DMS153 treated with DMSO at 0.1 percent for 48 hours (cell line): ENCODE measurements around the gene FBXO4.
A peak's percentile ranks its signal among the peaks of the same experiment; 100 is the strongest.
"Not testable (repeated sequence)": the region's sequence is repeated elsewhere in the genome, so short reads cannot be mapped to it uniquely, and the experiment has no call there.

ENCODE experiments used
- DNase-seq: peaks from one replicate; lab custom pipeline; 2025; ENCODE audit not compliant: unreplicated experiment; lab: John Stamatoyannopoulos, UW

Gene FBXO4

DNA sequence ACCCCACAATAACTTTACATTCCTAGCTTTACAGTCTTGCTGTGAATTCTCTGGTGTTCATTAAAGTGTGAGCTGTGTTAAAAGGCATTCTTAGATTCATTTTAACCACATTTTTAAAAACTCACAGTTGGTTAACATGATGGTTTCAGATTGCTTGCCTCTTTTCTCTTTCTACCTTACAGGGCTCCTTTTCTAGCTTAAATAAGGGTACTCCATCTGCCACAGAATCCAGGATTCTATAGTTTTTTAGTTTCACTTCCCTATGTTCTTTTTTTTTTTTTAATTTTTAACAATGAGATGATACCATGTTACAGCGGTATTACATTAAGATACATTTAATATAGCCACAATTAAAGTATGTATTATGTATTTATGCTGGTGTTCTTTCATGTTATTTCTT lies 3.9 kb upstream of the FBXO4 start:
- no peak for DNase-seq

DNA sequence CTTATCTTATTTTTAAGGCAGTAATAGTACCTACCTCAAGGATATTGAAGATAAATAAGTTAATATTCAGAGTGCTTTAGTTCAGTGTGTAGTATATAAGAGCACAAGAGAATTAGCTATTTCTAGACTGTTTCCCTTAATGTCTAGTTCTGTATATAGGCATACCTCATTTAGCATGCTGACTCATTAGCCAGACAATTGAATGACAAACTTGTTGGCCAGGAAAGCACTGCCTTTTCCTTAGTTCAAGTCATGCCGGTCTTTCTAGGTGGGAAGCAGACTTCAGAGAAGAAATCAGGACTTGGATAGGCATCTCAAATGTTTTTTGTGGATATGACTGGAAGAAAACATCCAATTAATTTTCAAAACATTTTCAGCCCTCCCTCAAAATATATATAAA lies 3.2 kb upstream of the FBXO4 start:
- no peak for DNase-seq

DNA sequence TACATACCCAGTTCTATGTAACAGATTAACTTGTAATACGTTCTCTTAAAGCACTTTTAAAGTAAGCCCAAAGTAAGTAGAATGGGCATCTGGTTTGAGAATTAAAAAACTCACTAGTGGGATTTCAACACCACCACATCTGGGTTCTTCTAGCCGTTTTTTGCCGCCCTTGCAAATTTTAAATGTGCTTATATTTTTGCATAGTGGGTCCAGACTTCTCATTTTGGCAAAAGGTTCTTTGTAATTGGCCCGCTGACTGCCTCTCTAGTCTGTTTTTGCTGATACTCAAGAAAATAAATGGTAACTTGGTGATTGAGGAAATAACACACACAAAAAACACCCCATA lies 582 bp upstream of the FBXO4 start:
- DNase-seq, result no peak

DNA sequence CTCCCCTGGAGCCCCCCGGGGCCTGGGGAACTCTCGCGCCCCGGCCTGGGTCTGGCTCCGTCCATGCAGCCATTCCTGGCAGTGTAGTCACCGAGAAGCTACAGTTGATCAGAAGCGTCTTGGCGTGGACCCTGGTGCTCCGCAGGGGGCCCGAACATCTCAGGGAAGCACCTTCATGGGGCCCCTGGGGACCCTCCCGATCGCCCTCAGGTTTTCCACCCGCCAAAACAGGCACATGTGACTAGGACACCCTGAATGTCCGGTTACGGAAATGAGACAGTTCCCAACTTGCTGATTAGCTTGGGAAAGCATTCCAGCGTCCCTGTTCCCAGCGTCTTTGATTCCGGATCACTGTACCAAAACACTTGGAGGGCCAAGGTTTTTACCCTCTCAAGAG lies 472 bp downstream of the FBXO4 start:
- DNase-seq, result peak; percentile 8

DNA sequence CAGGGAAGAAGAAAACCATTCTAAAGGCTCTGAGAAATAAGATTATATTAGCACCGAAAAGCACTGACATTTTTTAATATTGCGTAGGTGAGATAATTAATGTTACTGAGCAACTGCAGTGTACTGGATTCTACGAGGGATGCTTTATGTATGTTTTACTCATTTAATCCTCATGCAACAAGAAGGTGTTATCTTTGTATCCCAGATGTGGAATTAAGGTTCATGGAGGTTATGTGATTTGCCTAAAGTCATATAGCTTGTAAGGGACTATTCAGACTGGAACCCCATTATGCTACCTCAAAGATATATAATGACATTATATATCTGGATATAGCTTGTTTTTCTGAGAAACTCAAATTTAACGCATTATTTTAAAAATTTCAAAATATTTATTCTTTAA lies 2.5 kb downstream of the FBXO4 start:
- DNase-seq, result no peak

DNA sequence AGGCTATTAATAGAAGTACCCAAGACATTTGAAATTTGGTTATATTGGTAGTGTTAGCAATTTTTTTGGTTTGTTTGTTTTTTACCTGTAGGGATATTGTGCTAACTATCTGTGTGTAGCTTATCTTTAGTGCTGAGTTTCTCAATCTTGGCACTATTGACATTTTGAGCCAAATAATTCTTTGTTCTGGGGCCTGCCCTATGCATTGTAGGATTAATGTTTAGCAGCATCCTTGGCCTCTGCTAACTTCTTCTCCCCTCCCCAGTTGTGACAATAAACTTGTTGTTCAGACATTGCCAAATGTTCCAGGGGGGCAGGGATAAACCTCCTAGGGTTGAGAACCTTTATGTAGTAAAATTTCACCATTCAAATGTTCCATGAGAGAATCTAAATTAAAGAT lies 4.0 kb downstream of the FBXO4 start:
- DNase-seq, result no peak

DNA sequence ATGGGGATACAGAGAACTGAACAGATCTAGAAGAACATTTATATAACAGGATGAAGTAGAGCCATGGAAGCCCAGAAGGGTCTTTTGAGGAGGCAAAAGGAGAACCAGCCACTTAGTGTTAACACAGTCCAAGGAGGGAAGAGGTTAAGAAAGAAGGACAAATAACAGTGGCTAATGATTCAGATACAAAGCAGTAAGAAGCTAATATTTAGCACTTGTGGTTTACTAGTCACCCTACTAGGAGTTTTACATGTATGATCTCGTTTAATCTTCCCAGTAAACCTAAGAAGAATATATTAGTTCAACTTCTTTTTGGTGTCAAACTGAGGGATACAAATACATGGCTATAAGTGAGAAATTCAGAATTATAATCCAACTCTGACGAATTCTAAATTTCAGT lies 7.7 kb downstream of the FBXO4 start:
- no peak for DNase-seq

DNA sequence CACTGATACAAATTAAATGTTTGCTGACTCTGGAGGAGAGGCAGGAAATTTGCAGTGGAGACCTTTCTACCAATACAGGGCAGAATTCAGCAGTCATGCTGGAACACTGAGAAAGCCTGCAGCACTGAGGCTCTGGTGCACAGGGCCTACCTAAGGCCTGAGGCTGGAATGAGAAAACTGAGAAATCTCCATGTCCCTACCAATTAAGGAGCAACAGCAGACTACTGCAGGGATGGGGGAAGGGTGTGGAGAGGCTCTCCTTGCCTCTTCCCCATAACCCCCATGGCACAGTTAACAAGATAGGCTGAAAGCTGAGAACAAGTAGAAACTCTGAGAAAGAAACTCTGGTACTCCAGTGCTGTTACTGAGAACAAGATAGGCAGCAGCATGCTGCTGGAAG lies 10.5 kb downstream of the FBXO4 start:
- DNase-seq, result no peak

DNA sequence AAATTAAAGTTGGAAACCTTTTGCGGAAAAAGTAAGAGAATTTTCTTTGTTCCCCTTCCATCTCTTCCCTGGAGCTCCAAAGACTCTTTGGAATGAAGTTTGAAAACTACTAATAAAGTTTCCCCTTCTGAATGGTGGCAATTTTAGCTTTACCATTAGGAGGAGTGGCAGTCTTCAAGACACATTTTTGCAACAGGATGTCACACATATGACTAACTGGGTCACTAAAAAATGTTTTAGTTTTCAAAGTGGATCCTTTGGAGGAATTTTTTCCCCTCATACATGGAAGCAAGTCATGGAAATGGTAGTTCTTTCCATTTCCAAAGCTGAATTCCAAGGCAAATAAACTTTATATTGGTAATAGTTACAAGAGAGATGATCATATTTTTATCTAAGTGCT lies 15.6 kb downstream of the FBXO4 start:
- DNase-seq, result no peak

DNA sequence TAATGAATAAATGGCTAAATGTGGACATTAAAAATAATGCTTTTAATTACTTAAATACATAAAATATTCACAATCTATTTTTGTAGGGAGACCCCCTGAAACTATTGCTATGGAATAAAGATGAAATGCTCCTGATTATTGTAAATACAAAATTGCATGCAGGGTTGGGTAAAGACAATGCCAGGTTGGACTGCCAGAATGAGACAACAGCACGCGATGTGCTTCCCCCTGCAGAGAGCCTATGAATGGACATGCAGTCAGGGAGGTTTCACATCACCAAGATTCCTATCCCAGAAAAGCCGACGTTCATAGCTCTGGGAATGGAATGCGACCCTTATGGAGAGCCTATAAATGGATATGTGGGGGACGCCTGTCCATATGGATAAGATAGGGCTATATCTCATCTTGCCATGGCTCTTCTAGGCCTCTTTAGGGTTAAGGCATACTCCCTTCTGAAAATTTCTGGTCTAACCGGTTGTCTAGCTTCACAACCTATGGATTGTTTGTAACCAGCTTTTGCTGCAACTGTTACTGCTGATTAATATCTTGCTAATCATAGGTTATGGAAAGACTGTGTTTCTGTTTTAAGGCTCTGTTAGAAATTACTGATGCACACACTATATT lies 20.4 kb downstream of the FBXO4 start:
- not testable (repeated sequence) for DNase-seq

DNA sequence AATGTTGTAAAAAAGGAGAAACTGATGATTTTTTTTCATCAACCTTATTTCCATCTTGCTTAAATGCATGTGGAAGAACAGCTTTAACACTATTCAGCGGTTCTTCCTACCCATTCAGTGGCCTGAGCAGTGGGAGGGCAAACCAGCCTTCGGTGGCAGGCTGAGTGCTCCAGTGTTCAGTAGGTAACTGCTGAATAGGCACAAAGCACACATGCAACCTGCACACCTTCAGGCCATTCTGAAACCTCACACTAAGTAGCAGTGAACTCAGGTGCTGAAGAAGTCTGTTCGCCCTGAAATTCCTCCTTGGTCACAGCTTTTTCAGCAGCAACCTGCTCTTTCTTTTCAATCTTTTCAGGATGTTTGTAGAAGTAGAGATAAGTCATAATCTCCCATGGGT lies 26.1 kb downstream of the FBXO4 start:
- DNase-seq, result no peak

DNA sequence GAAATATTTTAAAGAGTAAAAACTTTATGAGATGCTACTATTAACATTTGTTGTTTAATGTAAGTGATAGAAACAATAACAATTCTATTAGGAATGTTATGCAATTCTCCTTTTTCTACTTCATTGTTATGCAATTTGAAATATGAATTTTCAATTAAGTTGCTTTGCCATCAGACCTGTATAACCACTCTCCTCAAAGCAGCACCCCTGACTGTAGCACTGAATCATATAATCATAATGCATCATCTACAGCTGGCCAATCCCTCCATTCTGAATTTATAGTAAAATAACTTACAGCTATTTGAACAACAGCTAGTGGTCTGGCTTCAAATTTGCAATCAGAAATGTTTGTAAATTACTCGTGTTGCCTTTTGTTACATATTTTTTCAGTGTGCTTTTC lies 29.2 kb downstream of the FBXO4 start:
- DNase-seq, result no peak

DNA sequence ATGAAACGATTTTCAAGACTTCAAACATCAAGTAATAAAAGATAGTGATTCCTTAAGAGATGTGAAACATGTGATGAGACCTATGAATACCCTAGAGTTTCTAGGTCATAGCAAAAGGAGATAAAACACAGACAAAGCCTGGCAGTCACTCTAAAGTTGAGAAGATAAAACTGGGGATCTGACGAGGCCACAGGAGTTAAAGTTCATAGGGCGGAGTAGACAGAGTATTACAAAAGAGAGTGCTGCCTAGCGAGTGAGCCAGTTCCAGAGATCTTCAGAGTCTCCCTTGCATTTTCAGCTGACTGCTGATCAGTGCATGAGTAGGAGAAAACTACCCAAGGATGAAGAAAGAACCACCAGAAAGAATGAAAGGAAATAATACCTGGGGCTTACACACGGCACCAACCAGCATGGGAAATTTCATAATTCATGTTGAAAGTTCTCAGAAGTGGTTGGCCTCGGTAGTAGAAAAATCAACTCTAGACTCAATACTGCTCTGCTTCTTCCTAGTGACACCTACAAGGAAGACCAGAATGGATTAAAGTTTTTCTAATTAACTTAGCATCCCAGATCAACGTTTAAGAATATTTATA lies 30.4 kb downstream of the FBXO4 start:
- no peak for DNase-seq

DNA sequence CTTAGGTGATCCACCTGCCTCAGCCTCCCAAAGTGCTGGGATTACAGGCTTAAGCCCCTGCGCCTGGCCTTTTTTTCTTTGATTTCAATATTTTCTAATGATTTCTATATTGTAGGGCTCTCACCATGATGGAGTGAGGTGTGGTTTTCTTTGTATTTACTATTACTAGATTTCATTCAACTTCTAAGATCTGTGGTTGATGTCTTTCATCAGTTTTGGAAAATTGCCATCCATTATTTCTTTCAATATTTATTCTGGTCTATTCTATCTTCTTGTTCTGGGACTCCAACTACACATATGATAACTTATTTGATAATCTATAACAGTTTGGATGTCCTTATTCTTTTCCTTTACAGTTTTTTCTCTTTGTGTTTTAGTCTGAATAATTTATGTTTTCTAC lies 31.9 kb downstream of the FBXO4 start:
- DNase-seq, result no peak

DNA sequence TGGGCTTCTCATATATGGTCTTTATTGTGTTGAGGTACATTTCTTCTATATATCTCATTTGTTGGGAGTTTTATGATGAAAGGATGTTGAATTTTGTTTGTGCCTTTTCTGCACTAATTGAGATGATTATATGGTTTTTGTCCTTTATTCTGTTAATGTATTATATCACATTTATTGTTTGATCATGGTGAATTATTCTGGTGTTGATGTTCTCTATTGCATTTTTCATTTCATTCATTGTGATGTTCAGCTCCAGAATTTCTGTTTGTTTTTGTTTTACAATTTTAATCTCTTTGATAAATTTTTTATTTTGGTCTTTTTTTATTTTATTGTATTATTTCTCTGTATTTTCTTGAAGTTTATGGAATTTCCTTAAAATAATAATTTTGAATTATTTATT lies 35.4 kb downstream of the FBXO4 start:
- no peak for DNase-seq

DNA sequence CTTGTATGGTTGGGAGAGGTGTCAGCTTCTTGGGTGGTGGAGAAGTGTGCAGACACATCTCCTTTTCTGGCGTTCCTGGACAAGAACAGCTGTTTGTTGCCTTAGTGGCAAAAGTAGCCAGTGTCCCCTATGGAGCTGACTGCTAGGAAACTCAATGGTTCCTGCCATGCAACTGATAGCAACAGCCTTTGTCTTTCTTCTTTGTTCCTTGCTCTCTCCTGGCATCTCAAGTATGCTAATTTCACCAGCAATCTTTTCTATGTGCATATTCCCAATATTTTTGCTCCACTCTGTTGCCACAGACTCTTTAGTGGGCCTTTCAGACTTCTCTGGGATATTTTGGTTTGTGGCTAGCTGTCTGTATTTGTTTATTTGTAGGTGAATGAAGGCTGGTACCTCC lies 36.7 kb downstream of the FBXO4 start:
- DNase-seq, result no peak

DNA sequence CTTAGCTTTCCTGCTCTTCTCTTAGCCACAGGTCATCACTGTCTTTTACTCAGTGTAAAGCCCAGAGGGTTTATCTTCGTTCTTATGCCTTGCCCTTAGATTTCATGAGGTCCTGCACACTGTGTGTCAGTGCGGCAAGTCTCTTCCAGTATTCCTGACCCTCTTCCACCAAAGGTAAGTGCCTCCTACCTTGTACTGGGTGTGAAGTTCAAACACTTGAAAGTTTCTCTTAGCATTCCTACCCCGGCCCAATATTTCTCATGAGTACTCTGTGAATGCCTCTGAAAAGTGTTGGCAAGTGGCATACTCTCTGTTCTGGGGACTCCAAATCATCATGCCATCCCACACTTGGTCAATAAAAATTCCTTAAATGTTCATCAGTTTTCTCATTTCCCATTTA lies 37.4 kb downstream of the FBXO4 start:
- DNase-seq, result no peak

DNA sequence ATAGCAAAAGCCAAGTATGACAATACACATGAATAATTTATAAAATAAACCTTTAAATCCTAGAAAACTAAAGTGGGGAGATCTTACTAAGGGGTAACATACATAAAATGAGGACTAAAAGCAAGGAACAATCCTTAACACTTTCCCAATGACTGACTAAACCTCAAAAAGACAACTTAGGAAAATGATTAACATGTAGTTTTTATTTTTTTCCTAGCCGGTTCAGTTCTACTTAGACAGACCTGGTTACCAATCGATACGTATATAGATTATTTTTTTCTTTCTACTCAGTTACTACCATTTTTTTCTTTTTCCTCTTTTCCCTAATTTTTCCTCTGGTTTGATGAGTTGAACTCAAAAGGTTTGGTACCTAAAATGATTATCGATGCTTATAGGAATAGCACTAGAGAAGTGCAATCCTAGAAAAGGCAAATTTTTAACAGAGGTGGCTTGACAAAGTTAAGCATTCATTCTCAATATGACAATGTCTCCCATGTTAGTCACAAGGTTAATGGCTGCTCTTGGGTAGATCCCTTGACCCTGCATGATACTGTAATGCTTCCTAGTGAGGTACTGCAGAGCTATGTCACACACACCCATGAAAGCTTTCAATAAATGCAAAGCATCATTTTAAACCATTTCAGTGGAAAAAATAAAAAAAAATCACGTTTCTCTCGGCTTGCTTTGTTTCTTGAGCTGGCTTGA lies 41.5 kb downstream of the FBXO4 start:
- DNase-seq, result no peak

DNA sequence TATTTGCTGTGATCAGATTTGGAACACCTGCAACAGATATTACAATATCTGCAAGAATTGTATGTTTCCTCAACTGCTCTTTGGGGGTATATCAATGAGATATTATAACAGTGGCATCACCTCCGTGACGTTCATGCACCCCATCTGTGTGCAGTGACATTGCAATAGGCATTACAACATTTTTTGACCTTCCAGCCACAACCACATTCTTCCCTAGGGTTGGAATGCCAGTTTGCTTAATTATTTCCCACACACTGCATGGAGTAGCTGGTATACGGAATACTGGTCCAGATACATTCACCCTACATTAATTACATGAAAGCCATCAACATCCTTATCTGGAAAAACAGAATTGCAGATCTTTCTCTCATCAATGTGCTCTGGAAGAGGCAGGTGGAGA lies 42.3 kb downstream of the FBXO4 start:
- DNase-seq, result no peak

DNA sequence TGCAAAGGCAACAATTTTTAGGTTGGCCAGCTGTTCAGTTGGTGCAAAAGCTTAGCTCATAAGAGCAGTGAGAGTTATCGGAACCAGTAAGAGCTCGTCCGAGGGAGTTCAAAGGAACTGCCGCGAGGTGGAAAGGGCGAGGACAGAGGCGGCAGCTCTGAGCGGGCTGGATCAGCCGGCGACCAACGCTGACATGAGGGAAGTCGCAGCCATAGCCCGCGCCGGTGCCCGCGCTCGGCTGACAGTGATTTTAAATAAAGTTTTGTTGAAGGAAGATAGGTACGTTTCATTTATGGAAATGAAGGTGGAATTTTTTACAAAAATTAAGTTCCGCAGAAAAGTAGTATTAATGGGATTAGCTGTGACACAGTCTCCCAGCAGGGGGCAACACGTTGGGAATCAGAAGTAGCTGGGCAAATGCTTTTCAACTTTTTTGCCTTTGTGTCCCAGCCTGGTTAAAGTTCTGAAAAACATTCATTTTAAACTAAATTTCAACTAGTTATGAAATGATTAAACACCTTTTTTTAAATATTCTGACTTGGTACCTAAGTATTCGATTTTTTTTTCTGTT lies 43.2 kb downstream of the FBXO4 start:
- DNase-seq, result no peak

DNA sequence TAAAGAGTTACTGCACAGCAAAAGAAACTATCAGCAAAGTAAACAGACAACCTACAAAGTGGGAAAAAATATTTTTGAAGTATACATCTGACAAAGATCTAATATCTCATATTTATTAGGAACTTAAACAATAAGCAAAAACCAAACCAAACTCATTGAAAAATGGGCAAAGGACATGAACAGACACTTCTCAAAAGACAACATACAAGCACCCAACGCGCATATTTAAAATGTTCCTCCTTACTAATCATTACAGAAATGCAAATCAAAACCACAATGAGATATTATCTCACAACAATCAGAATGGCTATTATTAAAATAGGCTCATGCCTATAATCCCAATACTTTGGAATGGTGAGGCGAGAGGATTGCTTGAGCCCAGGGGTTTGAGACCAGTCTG lies 48.0 kb downstream of the FBXO4 start:
- no peak for DNase-seq

DNA sequence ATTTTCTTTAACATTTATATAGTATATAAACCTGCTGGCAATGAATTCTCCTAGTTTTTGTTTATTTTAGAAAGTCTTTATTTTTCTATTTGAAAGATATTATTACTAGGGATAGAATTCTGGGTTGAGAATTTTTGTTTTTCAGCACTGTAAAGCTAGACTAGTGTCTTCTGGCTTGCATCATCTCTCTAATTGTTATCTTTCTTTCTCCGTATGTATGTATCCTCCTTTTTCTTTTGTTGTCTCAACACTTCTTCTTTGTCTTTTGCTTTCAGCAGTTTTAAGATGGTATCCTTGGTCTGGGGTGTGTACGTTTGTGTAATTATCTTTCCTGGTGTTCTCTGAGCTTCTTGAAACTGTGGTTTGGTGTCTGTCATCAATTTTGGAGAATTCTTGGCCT lies 48.8 kb downstream of the FBXO4 start:
- DNase-seq, result no peak

DNA sequence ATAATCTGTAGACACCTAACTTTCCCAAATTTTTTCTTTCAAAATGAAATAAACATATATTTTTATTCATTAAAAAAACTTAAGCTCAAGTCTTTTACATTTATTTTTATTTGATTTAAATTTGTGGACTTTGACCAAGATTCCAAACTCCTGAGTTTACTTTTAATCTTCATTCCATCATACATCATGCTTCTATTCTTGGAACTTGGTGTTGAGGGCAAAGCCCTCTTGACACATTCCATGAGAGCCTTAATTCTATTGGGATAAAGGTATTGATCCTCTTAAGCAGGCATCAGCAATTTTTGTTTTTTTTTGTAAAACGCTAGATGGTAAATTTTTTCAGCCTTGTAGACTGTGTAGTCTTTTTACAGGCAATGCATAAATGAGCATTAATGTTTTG lies 53.6 kb downstream of the FBXO4 start:
- no peak for DNase-seq
